CD4-positive, alpha-beta T cell (primary cell): Measurements from ENCODE around the gene KANSL1. TPM values are rescaled to one million over a fixed set of nuclear protein-coding genes. Genes with fewer than 3 reads are reported as not detected.

Experiments used
- ATAC-seq: fragments of 200-7000 bp; cut with Tn5 transposase; one replicate; pipeline ENCODE4 v1.10.0; 2022; ENCODE audit warnings: mild to moderate bottlenecking; ENCODE audit not compliant: poor library complexity
- CTCF ChIA-PET: fragments of 350-600 bp; sonication (Branson Sonifier 250); formaldehyde crosslinking; loops from one replicate; lab custom pipeline; 2021; ENCODE audit warnings: antibody characterized with exemption, inconsistent platforms; lab: Charles Lee
- POLR2A ChIA-PET: fragments of 350-600 bp; sonication (Branson Sonifier 250); formaldehyde crosslinking; loops from one replicate; lab custom pipeline; 2021; ENCODE audit warnings: antibody characterized with exemption, inconsistent platforms; lab: Charles Lee
- DNase-seq, 14 experiments: peaks; one replicate each; pipeline ENCODE4 v3.0.0-alpha.2; 2013 to 2020; ENCODE audit warnings: mixed read lengths in 2 of 14
- H3K27ac ChIP-seq, 2 donors: one replicate each; pipeline versions ENCODE4 v1.5.1 to v1.7.0; 2013; ENCODE audit warnings: low read length in 2 of 2, low read depth in 1 of 2, mild to moderate bottlenecking in 1 of 2
- H3K27me3 ChIP-seq, 2 experiments: 1 replicate in 1 of 2; 2 replicates in 1 of 2; pipeline versions ENCODE4 v1.6.1 to v1.7.0; 2013; ENCODE audit warnings: low read length in 2 of 2, control low read depth in 1 of 2, mild to moderate bottlenecking in 1 of 2, moderate library complexity in 1 of 2; ENCODE audit not compliant: insufficient read depth in 2 of 2, control insufficient read depth in 1 of 2
- H3K36me3 ChIP-seq: one replicate; pipeline ENCODE4 v1.6.1; 2013; ENCODE audit warnings: low read length, control low read depth; ENCODE audit not compliant: insufficient read depth
- H3K4me1 ChIP-seq: one replicate; pipeline ENCODE4 v1.6.1; 2013; ENCODE audit warnings: low read length, control low read depth; ENCODE audit not compliant: insufficient read depth
- H3K4me3 ChIP-seq: one replicate; pipeline ENCODE4 v1.5.1; 2013; ENCODE audit warnings: mild to moderate bottlenecking, low read length, moderate library complexity
- H3K9me3 ChIP-seq, 2 experiments: 1 replicate in 1 of 2; 2 replicates in 1 of 2; pipeline versions ENCODE4 v1.6.1 to v1.7.0; 2013; ENCODE audit warnings: low read length in 2 of 2, mild to moderate bottlenecking in 2 of 2, control low read depth in 1 of 2, moderate library complexity in 1 of 2; ENCODE audit not compliant: control insufficient read depth in 1 of 2, insufficient read depth in 1 of 2
- H3K27ac Mint-ChIP-seq: one replicate; pipeline ENCODE4 v1.8.0; 2020; ENCODE audit warnings: mixed read lengths
- H3K27me3 Mint-ChIP-seq: one replicate; pipeline ENCODE4 v1.8.0; 2021; ENCODE audit warnings: mixed read lengths
- H3K36me3 Mint-ChIP-seq: one replicate; pipeline ENCODE4 v1.8.0; 2021; ENCODE audit warnings: low read depth, mixed read lengths
- H3K4me1 Mint-ChIP-seq: one replicate; pipeline ENCODE4 v1.8.0; 2021; ENCODE audit warnings: low read depth, mixed read lengths
- H3K4me3 Mint-ChIP-seq: one replicate; pipeline ENCODE4 v1.8.0; 2020; ENCODE audit warnings: mild to moderate bottlenecking, mixed read lengths
- H3K9me3 Mint-ChIP-seq: one replicate; pipeline ENCODE4 v1.8.0; 2020; ENCODE audit warnings: mixed read lengths
- CTCF ChIP-seq: fragments of 200-600 bp; IDR thresholded peaks from one replicate; pipeline ENCODE4 v1.8.0; 2022; ENCODE audit warnings: antibody characterized with exemption, mild to moderate bottlenecking
- intact Hi-C, 2 experiments: fragments of 100-400 bp; cut with DNase I in 1 of 2; cut with micrococcal nuclease in 1 of 2; formaldehyde crosslinking; loops; one replicate each; pipeline versions ENCODE4 v1.15.1 to v1.9.0; 2023 to 2025; cut with DNase I, micrococcal nuclease
- total RNA-seq, 174 experiments: library from RNA in 2 of 174; stranded (reverse) in 2 of 174; gene quantifications; one replicate each; pipeline ENCODE4 v1.2.3 and lab custom pipeline; 2021 to 2026

KANSL1 gene
- total RNA-seq, 2 experiments from 2014 or later = 122 to 125 TPM

GRCh38 chr17:46044989-46045388 is 148.2 kb downstream of the KANSL1 start:
- no peak overlapping the region for H3K27ac ChIP-seq
- TF ChIP-seq CTCF = no peak
- DNase-seq (no peak), ATAC-seq (no peak)
- H3K4me3 ChIP-seq = no peak overlapping the region
- peaks cover 92% of the 10 kb centered on the region for H3K36me3 ChIP-seq
- Mint-ChIP-seq H3K27ac (peak overlapping the region; percentile 54), H3K4me1 (peaks cover 18% of the 10 kb centered on the region), H3K27me3 (no peaks in the 10 kb centered on the region), H3K9me3 (no peaks in the 10 kb centered on the region), H3K36me3 (peaks cover 90% of the 10 kb centered on the region), H3K4me3 (no peak overlapping the region)
- no peaks in the 10 kb centered on the region for H3K27me3 ChIP-seq
- ChIA-PET CTCF (interaction anchor here (0.6 to 2.7 kb wide), 23 partner anchors 7 to 223 kb away, joined by 3 to 31 read pairs (median 4); partner anchors contain the start of gene KANSL1), POLR2A (interaction anchor here (1.0 to 2.0 kb wide), 7 partner anchors 24 to 168 kb away, joined by 3 to 16 read pairs (median 5); partner anchors contain the start of gene KANSL1)
- intact Hi-C loops = loop anchor here (1.0 to 2.0 kb wide), 7 partner anchors 42 to 168 kb away; no protein-coding TSS in a partner anchor
- H3K9me3 ChIP-seq = no peaks in the 10 kb centered on the region
- no peaks in the 10 kb centered on the region for H3K4me1 ChIP-seq

GRCh38 chr17:46044286-46044928 is 148.8 kb downstream of the KANSL1 start:
- Histone ChIP-seq H3K4me1 (no peaks in the 10 kb centered on the region), H3K9me3 (no peaks in the 10 kb centered on the region), H3K4me3 (no peak overlapping the region), H3K36me3 (peaks cover 92% of the 10 kb centered on the region), H3K27me3 (no peaks in the 10 kb centered on the region), H3K27ac (no peak overlapping the region)
- H3K4me1 Mint-ChIP-seq = peaks cover 18% of the 10 kb centered on the region
- CTCF ChIA-PET = interaction anchor here (0.6 to 2.7 kb wide), 24 partner anchors 8 to 223 kb away, joined by 3 to 31 read pairs (median 4); partner anchors contain the start of gene KANSL1
- peak; percentile 80 for TF ChIP-seq CTCF
- peaks cover 90% of the 10 kb centered on the region for H3K36me3 Mint-ChIP-seq
- no peaks in the 10 kb centered on the region for H3K27me3 Mint-ChIP-seq
- POLR2A ChIA-PET = interaction anchor here (1.0 to 2.0 kb wide), 7 partner anchors 24 to 168 kb away, joined by 3 to 16 read pairs (median 5); partner anchors contain the start of gene KANSL1
- ATAC-seq (peak; percentile 74), DNase-seq (peak in 13 of 14 experiments; percentile 23 to 78 (median 48))
- H3K9me3 Mint-ChIP-seq = no peaks in the 10 kb centered on the region
- H3K27ac Mint-ChIP-seq = peak overlapping the region; percentile 54
- intact Hi-C loops = loop anchor here (1.0 to 2.0 kb wide), 6 partner anchors 42 to 169 kb away; no protein-coding TSS in a partner anchor
- no peak overlapping the region for H3K4me3 Mint-ChIP-seq

- no peaks in the 10 kb centered on the region for H3K4me1 ChIP-seq
- Mint-ChIP-seq H3K27ac (no peak overlapping the region), H3K4me1 (peaks cover 18% of the 10 kb centered on the region), H3K9me3 (no peaks in the 10 kb centered on the region), H3K27me3 (no peaks in the 10 kb centered on the region), H3K4me3 (no peak overlapping the region), H3K36me3 (peaks cover 90% of the 10 kb centered on the region)
- no peak for ATAC-seq
- TF ChIP-seq CTCF = no peak
- H3K27me3 ChIP-seq = no peaks in the 10 kb centered on the region
- no peak overlapping the region for H3K4me3 ChIP-seq
- peaks cover 92% of the 10 kb centered on the region for H3K36me3 ChIP-seq
- H3K27ac ChIP-seq = no peak overlapping the region
- DNase-seq = no peak
- POLR2A ChIA-PET = interaction anchor here (1.1 to 2.0 kb wide), 4 partner anchors 143 to 169 kb away, joined by 3 to 16 read pairs (median 12); partner anchors contain the start of gene KANSL1
- CTCF ChIA-PET = interaction anchor here (1.1 to 2.7 kb wide), 14 partner anchors 8 to 169 kb away, joined by 4 to 31 read pairs (median 6); partner anchors contain the start of gene KANSL1
- no peaks in the 10 kb centered on the region for H3K9me3 ChIP-seq
- intact Hi-C loops = loop anchor here (1.0 to 2.0 kb wide), 6 partner anchors 41 to 170 kb away; no protein-coding TSS in a partner anchor
Observed at GRCh38 chr17:46043606-46044005, 149.6 kb downstream of the KANSL1 start.
